A549 (cell line): ENCODE results near the gene ZNF577. TPM values are rescaled to one million over a fixed set of nuclear protein-coding genes. Genes with fewer than 3 reads are reported as not detected.

Experiments used
- ATAC-seq, 2 experiments: fragments of 200-7000 bp in 1 of 2; fragments of >200 bp in 1 of 2; cut with Nextera tagmentation in 1 of 2; cut with Tn5 transposase in 1 of 2; 3 replicates each; pipeline versions ENCODE4 v1.8.0 to v1.9.1; 2018 to 2020; ENCODE audit warnings: mild to moderate bottlenecking in 1 of 2, moderate library complexity in 1 of 2
- CTCF ChIA-PET: fragments of 300-600 bp; sonication (Branson Sonifier 250); formaldehyde crosslinking; extraction: SDS; loops from one replicate; lab custom pipeline; 2021; ENCODE audit warnings: antibody characterized with exemption, inconsistent platforms; lab: Yijun Ruan, JAX
- POLR2A ChIA-PET: fragments of 350-600 bp; formaldehyde crosslinking; extraction: SDS; loops from one replicate; lab custom pipeline; 2021; ENCODE audit warnings: antibody characterized with exemption, inconsistent platforms; lab: Yijun Ruan, JAX
- DNase-seq, 2 experiments: peaks; one replicate each; pipeline versions ENCODE4 v3.0.0 to v3.0.0-alpha.2; 2011 to 2016; ENCODE audit warnings: low read depth in 1 of 2, low spot score in 1 of 2
- FAIRE-seq: peaks from 2 replicates; lab custom pipeline; 2011; peaks lifted over from hg19 to GRCh38; lab: Jason Lieb, UNC
- H3K27ac ChIP-seq, 2 experiments: fragments of >200 bp; sonication (Bioruptor Twin); formaldehyde crosslinking; 3 replicates each; pipeline ENCODE4 v1.5.1; 2016 to 2017
- H3K4me1 ChIP-seq: fragments of >200 bp; sonication (Bioruptor Twin); formaldehyde crosslinking; 3 replicates; pipeline ENCODE4 v1.6.1; 2016
- H3K4me2 ChIP-seq: fragments of >200 bp; sonication (Bioruptor Twin); formaldehyde crosslinking; 3 replicates; pipeline ENCODE4 v1.6.1; 2016
- H3K4me3 ChIP-seq: fragments of >200 bp; sonication (Bioruptor Twin); formaldehyde crosslinking; 3 replicates; pipeline ENCODE4 v1.5.1; 2016
- H3K9me3 ChIP-seq: fragments of >200 bp; sonication (Bioruptor Twin); formaldehyde crosslinking; 3 replicates; pipeline ENCODE4 v1.6.1; 2016
- BCL3 ChIP-seq: fragments of >200 bp; sonication (Bioruptor Twin); formaldehyde crosslinking; IDR thresholded peaks from 3 replicates; pipeline ENCODE4 v1.6.1; 2016
- CEBPB ChIP-seq, 2 experiments: fragments of >200 bp in 1 of 2; sonication (Bioruptor Twin) in 1 of 2; formaldehyde crosslinking in 1 of 2; IDR thresholded peaks; 2 replicates each; pipeline ENCODE4 v1.6.1; 2012 to 2016
- CTCF ChIP-seq: fragments of >200 bp; sonication (Bioruptor Twin); formaldehyde crosslinking; IDR thresholded peaks from 3 replicates; pipeline ENCODE4 v1.5.1; 2016
- EHF ChIP-seq: fragments of 250-450 bp; sonication (Bioruptor Pico); IDR thresholded peaks from 2 replicates; pipeline ENCODE4 v1.5.0; 2020; ENCODE audit warnings: mild to moderate bottlenecking
- ELK1 ChIP-seq: fragments of 150-350 bp; IDR thresholded peaks from 2 replicates; pipeline ENCODE4 v1.6.1; 2014; ENCODE audit warnings: low read depth, mild to moderate bottlenecking, low read length
- EP300 ChIP-seq, 2 experiments: fragments of >200 bp; sonication (Bioruptor Twin); formaldehyde crosslinking; IDR thresholded peaks; 2 replicates in 1 of 2; 3 replicates in 1 of 2; pipeline ENCODE4 v1.6.1; 2016 to 2017
- FOXS1 ChIP-seq: fragments of 250-450 bp; sonication (Bioruptor Pico); IDR thresholded peaks from 2 replicates; pipeline ENCODE4 v1.5.0; 2020; ENCODE audit warnings: mild to moderate bottlenecking, moderate library complexity
- HOXB13 ChIP-seq: fragments of 250-450 bp; sonication (Bioruptor Pico); IDR thresholded peaks from 2 replicates; pipeline ENCODE4 v1.5.0; 2020; ENCODE audit warnings: low read depth, mild to moderate bottlenecking, moderate library complexity
- HOXB5 ChIP-seq: fragments of 250-450 bp; sonication (Bioruptor Pico); IDR thresholded peaks from 2 replicates; pipeline ENCODE4 v1.5.0; 2020; ENCODE audit warnings: mild to moderate bottlenecking, moderate library complexity
- JUN ChIP-seq, 2 experiments: fragments of >200 bp; sonication (Bioruptor Twin); formaldehyde crosslinking; IDR thresholded peaks; 2 replicates in 1 of 2; 3 replicates in 1 of 2; pipeline ENCODE4 v1.6.1; 2016 to 2017
- MAFK ChIP-seq: fragments of 450-650 bp; IDR thresholded peaks from 2 replicates; pipeline ENCODE4 v1.6.1; 2014; ENCODE audit not compliant: partially characterized antibody
- NFE2L2 ChIP-seq: fragments of 150-350 bp; conservative IDR thresholded peaks from 2 replicates; pipeline ENCODE4 v1.6.1; 2014; ENCODE audit warnings: low read length
- POLR2A ChIP-seq: IDR thresholded peaks from 2 replicates; pipeline ENCODE4 v1.6.1; 2012; ENCODE audit warnings: mild to moderate bottlenecking, low read length
- RCOR1 ChIP-seq: fragments of 150-350 bp; IDR thresholded peaks from 2 replicates; pipeline ENCODE4 v1.6.1; 2014; ENCODE audit warnings: antibody characterized with exemption, low read length, low read depth
- SMC3 ChIP-seq: fragments of >200 bp; sonication (Bioruptor Twin); formaldehyde crosslinking; IDR thresholded peaks from 3 replicates; pipeline ENCODE4 v1.6.1; 2018; ENCODE audit warnings: inconsistent platforms
- TFCP2L1 ChIP-seq: fragments of 250-450 bp; sonication (Bioruptor Pico); IDR thresholded peaks from 2 replicates; pipeline ENCODE4 v1.5.0; 2021; ENCODE audit warnings: mild to moderate bottlenecking
- ZC3H11A ChIP-seq: fragments of 450-650 bp; IDR thresholded peaks from 2 replicates; pipeline ENCODE4 v1.6.1; 2014; ENCODE audit warnings: antibody characterized with exemption, mild to moderate bottlenecking
- WGBS: methylation state at CpG from one replicate; pipeline ENCODE4 v1.1.6; 2017; ENCODE audit errors: missing lambda C conversion rate; 5-methylcytosine and 5-hydroxymethylcytosine counted together
- polyA plus RNA-seq, 4 experiments: library from polyadenylated mRNA; depleted of rRNA in 3 of 4; stranded (reverse); fragments of >200 nt; fragmentation: RNase III in 1 of 4; extraction: RNeasy Plus Mini Kit Qiagen cat#74134 plus additional on column Dnase treatment in 1 of 4; gene quantifications; 2 replicates in 3 of 4; 3 replicates in 1 of 4; pipeline ENCODE4 v1.2.3, GENCODE V29; 2011 to 2017
- TF ChIP-seq, protein P1 (sequence below): fragments of 200-600 bp; sonication (generic); IDR thresholded peaks from 2 replicates; pipeline ENCODE4 v1.6.1; 2016; ENCODE audit warnings: antibody characterized with exemption, mild to moderate bottlenecking, moderate library complexity

Gene ZNF577
- polyA plus RNA-seq, 2 of the 4 experiments (the other 2 are of a cell fraction) = 0.17 to 0.30 TPM

GRCh38 chr19:51901860-51902259 lies 14.1 kb upstream of the ZNF577 start:
- no peak for ATAC-seq
- DNase-seq = no peak
- TF ChIP-seq EP300 (IDR thresholded peaks at IDR 0.05) = no peak
- H3K27ac ChIP-seq = no peak overlapping the region
- CTCF ChIA-PET = no interaction called here
- POLR2A ChIA-PET = no interaction called here
- WGBS = 54% methylated on average over 4 of the region's 4 CpGs
- no peak overlapping the region for H3K4me3 ChIP-seq
- H3K4me2 ChIP-seq = no peak overlapping the region
- H3K9me3 ChIP-seq = peaks cover 85% of the 10 kb centered on the region
- H3K4me1 ChIP-seq = no peaks in the 10 kb centered on the region
- FAIRE-seq = no peak

DNA sequence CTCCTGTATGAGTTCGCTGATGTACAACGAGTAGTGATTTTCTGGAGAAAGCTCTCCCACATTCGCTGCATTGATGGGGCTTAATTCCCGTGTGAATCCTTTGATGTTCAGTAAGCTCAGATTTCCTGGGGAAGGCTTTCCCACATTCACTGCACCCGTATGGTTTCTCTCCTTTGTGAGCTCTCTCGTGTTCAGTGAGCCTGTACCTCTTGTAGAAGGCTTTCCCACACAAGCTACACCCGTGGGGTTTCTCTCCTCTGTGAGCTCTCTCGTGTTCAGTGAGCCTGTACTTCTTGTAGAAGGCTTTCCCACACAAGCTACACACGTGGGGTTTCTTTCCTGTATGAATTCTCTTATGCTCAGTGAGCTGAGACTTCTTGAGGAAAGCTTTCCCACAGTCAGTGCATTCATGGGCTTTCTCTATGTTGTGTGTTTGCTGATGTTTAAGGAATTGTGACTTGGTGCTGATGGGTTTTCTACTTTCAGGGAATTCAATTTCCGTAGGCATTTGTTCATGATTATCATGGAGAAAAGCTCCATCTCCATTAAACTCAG lies 3.5 kb upstream of the ZNF577 start:
- Histone ChIP-seq H3K4me3 (no peak overlapping the region), H3K4me2 (no peak overlapping the region), H3K27ac (no peak overlapping the region), H3K4me1 (no peaks in the 10 kb centered on the region), H3K9me3 (peaks cover 90% of the 10 kb centered on the region)
- 29% methylated on average over 10 of the region's 10 CpGs for WGBS
- no peak for ATAC-seq
- DNase-seq = no peak
- FAIRE-seq = no peak
- ChIA-PET POLR2A (no interaction called here), CTCF (interaction anchor here (0.9 to 1.0 kb wide), 2 partner anchors 12 to 417 kb away, joined by 3 read pairs; no protein-coding TSS in a partner anchor)
- TF ChIP-seq POLR2A (no peak), CEBPB (IDR thresholded peaks at IDR 0.05) (no peak), MAFK (no peak), EP300 (IDR thresholded peaks at IDR 0.05) (no peak), NFE2L2 (no peak), ZC3H11A (no peak), HOXB5 (CRISPR knock-in tag) (no peak), JUN (IDR thresholded peaks at IDR 0.05) (no peak), FOXS1 (CRISPR knock-in tag) (no peak), CTCF (no peak), EHF (CRISPR knock-in tag) (no peak), ELK1 (no peak), TFCP2L1 (CRISPR knock-in tag) (no peak), HOXB13 (CRISPR knock-in tag) (no peak), BCL3 (no peak), RCOR1 (no peak), SMC3 (no peak)
- TF ChIP-seq, protein P1, sequence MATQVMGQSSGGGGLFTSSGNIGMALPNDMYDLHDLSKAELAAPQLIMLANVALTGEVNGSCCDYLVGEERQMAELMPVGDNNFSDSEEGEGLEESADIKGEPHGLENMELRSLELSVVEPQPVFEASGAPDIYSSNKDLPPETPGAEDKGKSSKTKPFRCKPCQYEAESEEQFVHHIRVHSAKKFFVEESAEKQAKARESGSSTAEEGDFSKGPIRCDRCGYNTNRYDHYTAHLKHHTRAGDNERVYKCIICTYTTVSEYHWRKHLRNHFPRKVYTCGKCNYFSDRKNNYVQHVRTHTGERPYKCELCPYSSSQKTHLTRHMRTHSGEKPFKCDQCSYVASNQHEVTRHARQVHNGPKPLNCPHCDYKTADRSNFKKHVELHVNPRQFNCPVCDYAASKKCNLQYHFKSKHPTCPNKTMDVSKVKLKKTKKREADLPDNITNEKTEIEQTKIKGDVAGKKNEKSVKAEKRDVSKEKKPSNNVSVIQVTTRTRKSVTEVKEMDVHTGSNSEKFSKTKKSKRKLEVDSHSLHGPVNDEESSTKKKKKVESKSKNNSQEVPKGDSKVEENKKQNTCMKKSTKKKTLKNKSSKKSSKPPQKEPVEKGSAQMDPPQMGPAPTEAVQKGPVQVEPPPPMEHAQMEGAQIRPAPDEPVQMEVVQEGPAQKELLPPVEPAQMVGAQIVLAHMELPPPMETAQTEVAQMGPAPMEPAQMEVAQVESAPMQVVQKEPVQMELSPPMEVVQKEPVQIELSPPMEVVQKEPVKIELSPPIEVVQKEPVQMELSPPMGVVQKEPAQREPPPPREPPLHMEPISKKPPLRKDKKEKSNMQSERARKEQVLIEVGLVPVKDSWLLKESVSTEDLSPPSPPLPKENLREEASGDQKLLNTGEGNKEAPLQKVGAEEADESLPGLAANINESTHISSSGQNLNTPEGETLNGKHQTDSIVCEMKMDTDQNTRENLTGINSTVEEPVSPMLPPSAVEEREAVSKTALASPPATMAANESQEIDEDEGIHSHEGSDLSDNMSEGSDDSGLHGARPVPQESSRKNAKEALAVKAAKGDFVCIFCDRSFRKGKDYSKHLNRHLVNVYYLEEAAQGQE = no peak
